IPS-18a (cell line): Measurements from ENCODE around the gene SLC24A3.

ENCODE experiments used
- H3K27ac ChIP-seq: one replicate; pipeline ENCODE4 v1.5.1; 2013; ENCODE audit warnings: low read length
- H3K27me3 ChIP-seq: one replicate; pipeline ENCODE4 v1.6.1; 2013; ENCODE audit warnings: mild to moderate bottlenecking, low read length; ENCODE audit not compliant: control insufficient read depth, insufficient read depth
- H3K36me3 ChIP-seq: one replicate; pipeline ENCODE4 v1.6.1; 2013; ENCODE audit warnings: low read depth, low read length; ENCODE audit not compliant: control insufficient read depth
- H3K4me1 ChIP-seq: one replicate; pipeline ENCODE4 v1.6.1; 2013; ENCODE audit warnings: low read depth, low read length; ENCODE audit not compliant: control insufficient read depth
- H3K4me3 ChIP-seq: one replicate; pipeline ENCODE4 v1.5.1; 2013; ENCODE audit warnings: low read length
- H3K9ac ChIP-seq: one replicate; pipeline ENCODE4 v1.6.1; 2013; ENCODE audit warnings: mild to moderate bottlenecking, low read length, moderate library complexity
- H3K9me3 ChIP-seq: one replicate; pipeline ENCODE4 v1.6.1; 2013; ENCODE audit warnings: low read depth, low read length; ENCODE audit not compliant: control insufficient read depth

SLC24A3 gene

DNA sequence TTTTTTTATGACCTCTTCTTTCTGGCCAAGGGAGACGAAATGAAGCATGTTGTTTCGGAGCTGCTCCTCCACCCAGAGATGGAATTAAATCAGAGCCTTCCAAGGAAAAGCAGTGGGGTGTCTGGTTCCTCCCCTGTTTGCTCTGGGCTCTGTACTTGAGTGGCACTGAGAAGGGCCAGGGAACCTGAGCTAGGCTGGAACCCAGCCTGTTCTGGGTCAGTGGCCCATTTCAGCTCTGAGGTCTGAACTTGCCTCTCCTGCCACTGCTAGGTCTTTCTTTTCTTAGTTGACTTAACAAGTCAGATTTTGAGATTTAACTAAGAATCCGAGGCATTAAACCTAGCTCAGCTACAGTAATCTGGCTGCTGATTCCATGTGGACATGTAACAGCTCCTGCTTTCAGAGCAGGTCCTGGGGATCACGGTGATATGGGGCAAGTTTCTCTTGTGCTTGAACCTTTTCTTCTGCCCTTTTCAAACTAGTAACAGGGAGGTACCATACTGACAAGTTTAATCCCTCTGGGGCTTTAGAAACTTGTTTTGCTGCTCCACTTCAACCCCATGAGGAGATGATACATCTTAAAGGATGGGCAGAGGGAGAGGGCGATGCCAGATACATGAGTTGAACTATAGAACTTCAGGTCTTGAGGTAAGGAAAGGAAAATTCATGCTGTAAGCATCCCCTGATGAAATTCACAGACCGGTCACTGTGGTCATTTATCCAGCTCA, 101.1 kb downstream of the SLC24A3 start:
- Histone ChIP-seq H3K27me3 (no peaks in the 10 kb centered on the region), H3K4me1 (no peaks in the 10 kb centered on the region), H3K4me3 (no peak overlapping the region)

DNA sequence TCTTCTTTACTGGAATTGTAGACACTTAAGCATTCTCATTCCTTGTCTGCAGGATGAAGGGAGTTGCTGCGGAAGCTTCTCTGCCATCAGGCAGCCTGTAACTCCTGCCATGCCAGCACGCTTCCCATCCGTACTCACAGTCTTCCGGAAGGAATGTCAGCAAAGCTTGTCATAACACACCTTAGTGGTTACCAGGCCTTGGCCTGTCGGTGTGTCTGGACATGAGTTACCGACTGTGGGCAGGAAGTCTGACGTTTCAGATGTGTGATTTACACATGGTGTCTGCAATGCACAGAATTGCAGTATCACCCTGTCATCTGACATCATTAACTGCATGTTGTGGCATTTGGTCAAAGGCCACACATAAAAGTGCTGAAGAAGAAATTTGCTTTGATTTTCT, 102.2 kb downstream of the SLC24A3 start:
- Histone ChIP-seq H3K9me3 (no peaks in the 10 kb centered on the region), H3K27me3 (no peaks in the 10 kb centered on the region)

More for the DNA sequence above, 101.1 kb downstream of the SLC24A3 start:
- H3K9ac ChIP-seq: no peak overlapping the region
- H3K36me3 ChIP-seq: no peaks in the 10 kb centered on the region
- H3K9me3 ChIP-seq: no peaks in the 10 kb centered on the region
- H3K27ac ChIP-seq: no peak overlapping the region

DNA sequence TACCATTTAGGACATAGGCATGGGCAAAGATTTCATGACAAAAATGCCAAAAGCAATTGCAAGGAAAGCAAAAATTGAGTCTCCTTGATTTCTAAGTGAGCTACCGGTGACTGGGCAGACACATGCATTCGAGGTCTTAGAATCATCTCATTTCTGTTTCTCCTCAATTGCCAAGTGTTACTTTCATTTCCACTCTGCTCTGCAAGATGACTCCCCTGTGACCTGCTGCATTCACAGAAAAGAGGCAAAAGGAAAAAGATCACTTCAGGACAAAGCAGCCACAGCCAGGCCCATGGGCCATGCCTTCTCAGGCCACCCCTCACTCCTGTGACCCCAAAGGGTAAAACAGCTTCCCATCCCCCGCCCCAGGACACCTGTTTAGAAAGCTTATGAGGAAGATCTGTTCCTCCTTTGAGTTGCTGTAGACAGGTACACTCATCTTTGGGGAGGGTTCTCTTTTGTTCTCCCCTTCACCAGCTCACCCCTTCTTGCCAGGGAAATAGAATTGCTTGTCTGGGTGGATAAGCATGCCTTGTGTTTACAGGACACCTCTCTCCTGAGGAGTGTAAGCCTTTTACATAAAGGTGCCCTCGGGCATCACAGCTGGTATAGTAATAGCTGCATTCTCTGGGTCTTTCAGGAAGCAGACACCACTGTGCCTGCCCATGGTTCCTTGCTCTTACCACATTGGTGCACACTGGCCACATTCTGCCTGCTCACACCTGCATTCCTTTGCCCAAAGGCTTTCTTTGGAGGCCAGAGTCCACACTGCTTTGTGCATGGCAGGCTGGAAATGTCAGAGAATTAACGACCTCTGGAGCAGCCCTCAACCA, 105.0 kb downstream of the SLC24A3 start:
- Histone ChIP-seq H3K4me3 (no peak overlapping the region), H3K36me3 (no peaks in the 10 kb centered on the region), H3K4me1 (no peaks in the 10 kb centered on the region), H3K27me3 (no peaks in the 10 kb centered on the region), H3K27ac (no peak overlapping the region), H3K9ac (no peak overlapping the region), H3K9me3 (no peaks in the 10 kb centered on the region)

More for the DNA sequence above, 102.2 kb downstream of the SLC24A3 start:
- Histone ChIP-seq H3K4me3 (no peak overlapping the region), H3K4me1 (no peaks in the 10 kb centered on the region), H3K27ac (no peak overlapping the region), H3K36me3 (no peaks in the 10 kb centered on the region), H3K9ac (no peak overlapping the region)

DNA sequence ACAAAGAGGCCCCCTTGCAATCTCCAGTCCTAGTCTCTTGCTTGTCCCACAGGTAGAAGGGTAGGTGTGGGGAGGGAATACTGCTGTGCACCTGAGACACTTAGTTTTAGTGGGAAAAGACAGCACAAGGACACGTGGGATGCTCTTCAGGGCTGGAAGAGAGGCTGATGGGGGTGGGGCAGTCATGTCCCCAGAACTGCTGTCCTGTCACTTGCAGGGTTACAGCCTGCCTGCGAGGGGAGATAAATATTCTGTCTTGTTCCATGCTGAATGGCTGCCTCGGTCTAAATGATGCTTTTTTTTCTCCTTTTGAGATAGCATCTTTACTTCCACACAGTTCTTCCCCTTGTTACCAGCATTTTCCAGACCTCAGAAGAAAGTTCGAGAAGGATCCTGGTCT, 106.2 kb downstream of the SLC24A3 start:
- no peaks in the 10 kb centered on the region for H3K27me3 ChIP-seq
- no peak overlapping the region for H3K4me3 ChIP-seq
- H3K27ac ChIP-seq: no peak overlapping the region
- H3K9me3 ChIP-seq: no peaks in the 10 kb centered on the region
- no peak overlapping the region for H3K9ac ChIP-seq
- H3K4me1 ChIP-seq: no peaks in the 10 kb centered on the region
- H3K36me3 ChIP-seq: no peaks in the 10 kb centered on the region

DNA sequence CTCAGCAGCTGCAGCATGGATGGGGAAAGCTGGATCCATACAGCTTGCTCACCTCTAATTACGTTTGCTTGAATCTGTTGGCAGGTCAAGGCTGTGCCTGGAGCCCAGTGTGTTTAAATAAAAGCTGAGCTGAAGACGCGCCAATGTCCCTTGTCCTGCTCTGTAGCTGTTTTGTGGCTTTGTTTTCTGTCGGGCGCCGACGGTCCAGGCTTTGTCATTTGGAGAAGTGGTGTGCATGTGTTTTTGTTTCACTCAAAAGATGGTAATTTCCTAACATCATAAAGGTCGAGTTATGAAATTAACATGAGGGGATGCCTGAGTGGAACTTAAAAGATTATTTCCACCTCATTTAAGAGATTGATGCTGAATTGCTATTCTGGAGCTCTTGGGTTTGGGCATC, 107.6 kb downstream of the SLC24A3 start:
- Histone ChIP-seq H3K36me3 (no peaks in the 10 kb centered on the region), H3K9me3 (no peaks in the 10 kb centered on the region), H3K4me3 (no peak overlapping the region), H3K27ac (no peak overlapping the region), H3K9ac (no peak overlapping the region), H3K27me3 (no peaks in the 10 kb centered on the region), H3K4me1 (no peaks in the 10 kb centered on the region)

DNA sequence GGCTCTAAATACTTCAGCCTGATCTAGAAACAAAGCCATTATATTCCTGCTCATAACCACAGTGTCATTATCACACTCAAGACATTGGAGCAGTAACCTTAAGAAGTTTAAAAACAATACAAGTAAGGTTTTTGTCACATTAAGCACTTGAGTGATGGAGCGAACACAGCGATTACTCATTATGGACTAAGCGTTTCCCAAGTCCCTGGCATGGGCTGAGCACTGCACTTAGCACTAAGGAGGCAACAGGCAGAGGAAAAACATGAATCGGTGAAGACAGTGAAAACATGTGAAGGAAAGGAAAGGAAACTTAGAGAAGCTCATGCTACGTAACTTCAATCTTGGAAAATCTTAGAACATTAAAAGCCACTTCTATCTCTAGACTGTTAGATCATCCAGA, 108.7 kb downstream of the SLC24A3 start:
- H3K36me3 ChIP-seq: no peaks in the 10 kb centered on the region
- H3K27me3 ChIP-seq: no peaks in the 10 kb centered on the region
- no peak overlapping the region for H3K4me3 ChIP-seq
- H3K4me1 ChIP-seq: no peaks in the 10 kb centered on the region
- no peak overlapping the region for H3K27ac ChIP-seq
- H3K9me3 ChIP-seq: no peaks in the 10 kb centered on the region
- H3K9ac ChIP-seq: no peak overlapping the region

DNA sequence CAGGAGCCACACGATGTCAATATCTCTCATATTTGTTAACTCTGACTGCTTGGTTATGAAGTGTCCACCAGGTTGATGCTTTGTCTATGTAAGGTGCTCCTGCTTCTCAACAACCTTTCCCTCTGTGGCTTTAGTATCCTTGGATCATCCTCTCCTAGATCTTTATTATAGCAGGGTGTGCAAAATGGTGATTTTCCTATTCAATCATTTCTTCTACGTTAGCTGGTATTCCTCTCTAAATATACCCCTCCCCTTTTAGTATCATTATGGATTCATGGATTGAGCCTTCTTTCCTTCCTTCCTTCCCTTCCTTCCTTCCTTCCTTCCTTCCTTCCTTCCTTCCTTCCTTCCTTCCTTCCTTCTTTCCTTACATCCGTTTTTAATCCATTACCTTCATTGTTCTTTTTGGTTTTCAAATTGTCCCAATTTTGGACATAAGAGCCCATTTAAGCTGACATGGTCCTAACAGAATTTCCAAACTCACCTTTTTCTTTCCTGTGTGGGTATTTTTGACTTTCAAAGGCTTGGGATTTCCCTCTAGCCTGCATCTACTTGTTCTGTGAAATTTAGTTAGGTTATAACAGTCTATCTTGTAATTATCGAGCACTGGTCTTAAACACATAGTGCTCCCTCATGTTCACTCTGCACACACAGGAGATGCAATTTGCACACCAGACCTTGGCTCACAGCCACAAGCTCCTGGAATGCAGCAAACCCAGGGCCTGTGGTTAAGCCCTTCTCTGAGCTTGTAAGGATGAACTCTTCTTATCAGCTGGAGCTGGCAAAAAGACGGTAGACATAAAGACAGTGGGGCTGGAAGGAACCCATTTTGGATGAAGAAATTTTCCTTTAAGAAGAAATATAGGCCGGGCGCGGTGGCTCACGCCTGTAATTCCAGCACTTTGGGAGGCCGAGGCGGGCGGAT, 109.9 kb downstream of the SLC24A3 start:
- H3K27me3 ChIP-seq: no peaks in the 10 kb centered on the region
- no peak overlapping the region for H3K4me3 ChIP-seq
- H3K9me3 ChIP-seq: no peaks in the 10 kb centered on the region
- H3K36me3 ChIP-seq: no peaks in the 10 kb centered on the region
- no peak overlapping the region for H3K27ac ChIP-seq
- H3K4me1 ChIP-seq: no peaks in the 10 kb centered on the region
- H3K9ac ChIP-seq: no peak overlapping the region

DNA sequence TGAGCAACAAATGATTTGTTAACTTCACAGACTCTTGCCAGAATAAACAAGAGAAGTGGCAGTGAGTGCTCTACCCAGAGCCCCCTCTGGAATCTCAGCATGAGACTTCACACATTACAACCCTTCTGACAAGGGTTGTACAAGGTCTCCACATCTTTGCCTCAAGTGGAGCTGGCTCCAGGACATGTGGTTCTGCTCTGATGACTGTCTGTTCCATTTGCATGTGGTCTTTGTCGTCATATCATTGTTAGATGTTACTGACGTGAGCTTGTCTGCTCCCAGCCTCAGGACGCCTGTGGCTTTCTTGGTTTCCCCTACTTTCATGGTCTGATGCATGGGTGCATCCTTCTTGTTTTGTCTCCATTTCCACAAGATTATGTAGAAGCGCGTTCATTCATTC, 115.0 kb downstream of the SLC24A3 start:
- no peaks in the 10 kb centered on the region for H3K27me3 ChIP-seq
- H3K4me1 ChIP-seq: no peaks in the 10 kb centered on the region
- H3K36me3 ChIP-seq: no peaks in the 10 kb centered on the region
- H3K9me3 ChIP-seq: no peaks in the 10 kb centered on the region
- H3K27ac ChIP-seq: no peak overlapping the region
- H3K4me3 ChIP-seq: no peak overlapping the region
- no peak overlapping the region for H3K9ac ChIP-seq

DNA sequence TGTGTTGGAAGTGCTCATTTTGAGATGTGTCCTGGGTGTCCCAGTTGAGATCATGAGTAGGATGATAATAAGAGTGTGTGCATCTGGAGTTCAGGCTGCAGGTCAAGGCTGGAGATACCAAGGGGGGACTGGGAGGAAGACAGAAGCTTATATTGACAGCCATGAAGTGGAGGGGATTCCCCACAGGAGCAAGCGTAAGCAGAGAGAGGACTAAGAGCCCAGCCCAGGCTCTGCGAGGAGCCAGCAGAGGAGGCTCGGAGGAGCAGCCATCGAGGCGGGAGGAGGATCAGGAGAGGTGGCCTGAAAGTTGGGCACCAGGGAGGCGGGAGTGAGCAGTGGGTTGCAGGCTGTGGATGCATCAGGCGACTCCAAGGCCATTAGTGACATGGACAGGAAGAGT, 116.2 kb downstream of the SLC24A3 start:
- no peaks in the 10 kb centered on the region for H3K4me1 ChIP-seq
- no peak overlapping the region for H3K9ac ChIP-seq
- no peak overlapping the region for H3K4me3 ChIP-seq
- no peaks in the 10 kb centered on the region for H3K27me3 ChIP-seq
- no peaks in the 10 kb centered on the region for H3K9me3 ChIP-seq
- no peak overlapping the region for H3K27ac ChIP-seq
- no peaks in the 10 kb centered on the region for H3K36me3 ChIP-seq

DNA sequence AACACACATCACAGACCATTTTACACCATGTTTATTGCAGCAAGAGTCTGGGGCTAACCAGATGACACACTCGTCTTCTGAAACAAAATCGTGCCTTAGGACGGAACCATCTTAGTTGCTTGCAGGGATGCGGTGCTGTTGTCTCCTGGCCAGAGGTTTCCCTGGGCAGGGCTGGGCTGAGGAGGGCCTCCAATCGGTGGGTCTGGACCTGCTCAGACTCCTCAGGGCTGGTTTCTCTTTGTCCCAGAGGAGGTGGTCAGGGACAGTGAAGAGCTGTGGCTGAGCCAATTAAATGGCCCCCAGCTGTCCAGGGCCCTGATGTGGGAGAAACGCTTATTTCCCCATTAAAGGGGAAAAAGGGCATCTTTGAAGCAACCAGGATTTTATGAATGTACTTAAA, 117.6 kb downstream of the SLC24A3 start:
- Histone ChIP-seq H3K27ac (no peak overlapping the region), H3K9ac (no peak overlapping the region), H3K4me1 (no peaks in the 10 kb centered on the region), H3K4me3 (no peak overlapping the region), H3K9me3 (no peaks in the 10 kb centered on the region), H3K27me3 (no peaks in the 10 kb centered on the region), H3K36me3 (no peaks in the 10 kb centered on the region)

DNA sequence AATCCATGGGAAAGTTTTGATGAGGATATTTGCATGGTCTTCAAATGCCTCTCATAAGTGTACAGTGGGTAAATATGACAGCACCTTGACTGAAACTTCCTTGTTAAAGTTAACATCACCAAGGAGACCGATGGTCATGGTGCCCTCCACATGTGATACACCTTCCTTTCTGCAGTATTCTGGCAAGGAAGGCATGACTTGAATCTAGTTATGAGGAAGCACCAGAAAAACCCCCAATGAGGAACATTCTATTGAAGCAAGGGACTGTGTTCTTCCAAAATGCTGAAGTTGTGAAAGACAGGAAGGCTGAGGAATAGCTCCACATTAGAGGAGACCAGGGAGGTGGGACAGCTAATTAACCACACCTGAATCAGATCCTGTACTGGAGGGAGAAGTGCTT, 118.3 kb downstream of the SLC24A3 start:
- no peak overlapping the region for H3K27ac ChIP-seq
- no peaks in the 10 kb centered on the region for H3K36me3 ChIP-seq
- H3K9ac ChIP-seq: no peak overlapping the region
- no peaks in the 10 kb centered on the region for H3K4me1 ChIP-seq
- H3K27me3 ChIP-seq: no peaks in the 10 kb centered on the region
- H3K9me3 ChIP-seq: no peaks in the 10 kb centered on the region
- no peak overlapping the region for H3K4me3 ChIP-seq
